DMS53 treated with DMSO at 0.1 percent for 48 hours (cell line): ENCODE measurements around the gene SLCO1B3.
"Not testable (repeated sequence)": the region's sequence is repeated elsewhere in the genome, so short reads cannot be mapped to it uniquely, and the experiment has no call there.

Source experiments
- DNase-seq: peaks from one replicate; lab custom pipeline; 2025; ENCODE audit not compliant: unreplicated experiment; lab: John Stamatoyannopoulos, UW

The SLCO1B3 gene

GRCh38 chr12:20810487-20810886 is at the start of gene SLCO1B3:
Gene SLCO1B3, plus strand, starts transcription at chr12:20810705. Its CDS starts 5,034 bp downstream, at chr12:20815739.
- DNase-seq, result no peak

- DNase-seq, result no peak
Measured at GRCh38 chr12:20777420-20777819, 33.1 kb upstream of the SLCO1B3 start.

- peak; percentile 92 for DNase-seq
Measured at GRCh38 chr12:20778969-20779368, 31.5 kb upstream of the SLCO1B3 start.

- not testable (repeated sequence) for DNase-seq
Measured at GRCh38 chr12:20779971-20780370, 30.5 kb upstream of the SLCO1B3 start.

GRCh38 chr12:20783796-20784357 is 26.6 kb upstream of the SLCO1B3 start:
- DNase-seq, result not testable (repeated sequence)

GRCh38 chr12:20792971-20793370 is 17.5 kb upstream of the SLCO1B3 start:
- no peak for DNase-seq

- peak; percentile 90 for DNase-seq
Measured at GRCh38 chr12:20798554-20798953, 12.0 kb upstream of the SLCO1B3 start.

GRCh38 chr12:20800160-20800559 is 10.3 kb upstream of the SLCO1B3 start:
- no peak for DNase-seq

- no peak for DNase-seq
Measured at GRCh38 chr12:20801035-20801434, 9.5 kb upstream of the SLCO1B3 start.

GRCh38 chr12:20805921-20806320 is 4.6 kb upstream of the SLCO1B3 start:
- no peak for DNase-seq

GRCh38 chr12:20807192-20808080 is 3.1 kb upstream of the SLCO1B3 start:
- DNase-seq, result no peak

GRCh38 chr12:20808521-20808920 is 2.0 kb upstream of the SLCO1B3 start:
- no peak for DNase-seq

- DNase-seq, result no peak
Measured at GRCh38 chr12:20815574-20815973, 5.1 kb downstream of the SLCO1B3 start.

GRCh38 chr12:20822415-20822814 is 11.9 kb downstream of the SLCO1B3 start:
- DNase-seq, result no peak

GRCh38 chr12:20822925-20823324 is 12.4 kb downstream of the SLCO1B3 start:
- DNase-seq, result no peak

GRCh38 chr12:20829919-20830318 is 19.4 kb downstream of the SLCO1B3 start:
- no peak for DNase-seq

- peak; percentile 53 for DNase-seq
Measured at GRCh38 chr12:20830456-20830855, 20.0 kb downstream of the SLCO1B3 start.

- DNase-seq, result no peak
Measured at GRCh38 chr12:20832911-20833310, 22.4 kb downstream of the SLCO1B3 start.

- DNase-seq, result no peak
Measured at GRCh38 chr12:20852649-20853048, 42.1 kb downstream of the SLCO1B3 start.

- DNase-seq, result no peak
Measured at GRCh38 chr12:20863056-20863455, 52.6 kb downstream of the SLCO1B3 start.

GRCh38 chr12:20865873-20866272 is 55.4 kb downstream of the SLCO1B3 start:
- DNase-seq, result peak; percentile 98

GRCh38 chr12:20868277-20868676 is 57.8 kb downstream of the SLCO1B3 start:
- DNase-seq, result no peak
